MM.1S (cell line): ENCODE measurements around the gene CRYBB2.
"Not testable (repeated sequence)": the region's sequence is repeated elsewhere in the genome, so short reads cannot be mapped to it uniquely, and the experiment has no call there.

Source experiments
- DNase-seq: peaks from one replicate; pipeline ENCODE4 v3.0.0-alpha.2; 2015
- H2AFZ ChIP-seq: fragments of 300-600 bp; sonication (generic); 2 replicates; pipeline ENCODE4 v1.6.0; 2016; ENCODE audit warnings: antibody characterized with exemption, low read length
- H3F3A ChIP-seq: fragments of 300-600 bp; sonication (generic); 2 replicates; pipeline ENCODE4 v1.6.1; 2016; ENCODE audit warnings: mild to moderate bottlenecking, antibody characterized with exemption, low read length, moderate library complexity, mixed read lengths; ENCODE audit not compliant: insufficient read depth
- H3K27ac ChIP-seq: fragments of 300-600 bp; sonication (generic); 2 replicates; pipeline ENCODE4 v1.5.1; 2016; ENCODE audit warnings: mild to moderate bottlenecking, low read length
- H3K27me3 ChIP-seq: fragments of 300-600 bp; sonication (generic); replicated peaks from 2 replicates; pipeline ENCODE4 v1.6.0; 2016; ENCODE audit warnings: low read length; ENCODE audit not compliant: insufficient read depth
- H3K36me3 ChIP-seq: fragments of 300-600 bp; sonication (generic); replicated peaks from 2 replicates; pipeline ENCODE4 v1.6.1; 2016; ENCODE audit warnings: mild to moderate bottlenecking, low read length, mixed read lengths; ENCODE audit not compliant: insufficient read depth
- H3K4me1 ChIP-seq: fragments of 300-600 bp; sonication (generic); 2 replicates; pipeline ENCODE4 v1.6.1; 2016; ENCODE audit warnings: low read length, mixed read lengths
- H3K4me2 ChIP-seq: fragments of 300-600 bp; sonication (generic); 2 replicates; pipeline ENCODE4 v1.6.0; 2016; ENCODE audit warnings: low read depth, low read length
- H3K4me3 ChIP-seq: fragments of 300-600 bp; sonication (generic); 2 replicates; pipeline ENCODE4 v1.5.1; 2016; ENCODE audit warnings: low read length, mixed read lengths
- H3K79me2 ChIP-seq: fragments of 300-600 bp; sonication (generic); 2 replicates; pipeline ENCODE4 v1.6.1; 2016; ENCODE audit warnings: mixed run types, low read length, mixed read lengths
- H3K9ac ChIP-seq: fragments of 300-600 bp; sonication (generic); 2 replicates; pipeline ENCODE4 v1.6.1; 2016; ENCODE audit warnings: low read length, mixed read lengths
- H3K9me2 ChIP-seq: fragments of 300-600 bp; sonication (generic); replicated peaks from 2 replicates; pipeline ENCODE4 v1.6.1; 2016; ENCODE audit warnings: mild to moderate bottlenecking, low read length, mixed read lengths; ENCODE audit not compliant: insufficient read depth
- H3K9me3 ChIP-seq: fragments of 300-600 bp; sonication (generic); replicated peaks from 2 replicates; pipeline ENCODE4 v1.6.1; 2016; ENCODE audit warnings: mild to moderate bottlenecking, low read length, mixed read lengths; ENCODE audit not compliant: insufficient read depth
- H4K20me1 ChIP-seq: fragments of 300-600 bp; sonication (generic); 2 replicates; pipeline ENCODE4 v1.6.1; 2016; ENCODE audit warnings: mild to moderate bottlenecking, low read length, moderate library complexity, mixed read lengths; ENCODE audit not compliant: insufficient read depth
- EZH2 ChIP-seq: fragments of 300-600 bp; sonication (generic); optimal IDR thresholded peaks from 2 replicates; pipeline ENCODE3; 2017; ENCODE audit warnings: low read depth, mild to moderate bottlenecking, antibody characterized with exemption, low read length, mixed read lengths
- EZH2phosphoT487 ChIP-seq: fragments of 300-600 bp; sonication (generic); IDR thresholded peaks from 2 replicates; pipeline ENCODE4 v1.6.1; 2018; ENCODE audit warnings: antibody characterized with exemption, low read length
- TF ChIP-seq, protein P1 (sequence below): fragments of 300-600 bp; sonication (generic); IDR thresholded peaks from 2 replicates; pipeline ENCODE4 v1.5.1; 2016; ENCODE audit warnings: antibody characterized with exemption, low read length, mixed read lengths

The CRYBB2 gene

DNA sequence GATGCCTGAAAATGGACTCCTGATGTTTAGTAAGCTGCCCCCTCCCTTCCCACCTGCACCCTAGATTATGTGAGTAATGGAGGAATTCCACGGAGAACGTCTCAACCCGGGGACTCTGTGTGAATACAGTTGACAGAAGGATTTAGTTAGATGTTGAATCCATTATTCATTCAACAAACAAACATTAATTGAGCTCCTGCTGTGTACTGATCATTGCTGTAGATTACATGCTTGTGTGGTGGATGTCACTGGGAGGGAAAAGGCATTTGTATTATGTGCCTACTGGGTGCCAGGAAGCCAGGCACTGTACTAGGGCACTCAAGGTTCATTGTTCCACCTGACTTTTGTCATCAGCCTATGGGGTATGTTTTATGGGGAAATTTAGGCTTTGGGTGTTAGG, 42.6 kb upstream of the CRYBB2 start:
- Histone ChIP-seq H2AFZ (no peak overlapping the region), H3K4me3 (no peak overlapping the region), H3K27me3 (peaks cover 33% of the 10 kb centered on the region), H3K4me1 (no peaks in the 10 kb centered on the region), H3K9me3 (no peaks in the 10 kb centered on the region), H3K4me2 (no peak overlapping the region), H3K9me2 (no peaks in the 10 kb centered on the region), H3K36me3 (no peaks in the 10 kb centered on the region), H3F3A (no peaks in the 10 kb centered on the region), H3K27ac (no peak overlapping the region), H3K9ac (no peak overlapping the region), H4K20me1 (no peaks in the 10 kb centered on the region), H3K79me2 (no peaks in the 10 kb centered on the region)
- DNase-seq = no peak
- no peak for TF ChIP-seq EZH2
- TF ChIP-seq, protein P1, sequence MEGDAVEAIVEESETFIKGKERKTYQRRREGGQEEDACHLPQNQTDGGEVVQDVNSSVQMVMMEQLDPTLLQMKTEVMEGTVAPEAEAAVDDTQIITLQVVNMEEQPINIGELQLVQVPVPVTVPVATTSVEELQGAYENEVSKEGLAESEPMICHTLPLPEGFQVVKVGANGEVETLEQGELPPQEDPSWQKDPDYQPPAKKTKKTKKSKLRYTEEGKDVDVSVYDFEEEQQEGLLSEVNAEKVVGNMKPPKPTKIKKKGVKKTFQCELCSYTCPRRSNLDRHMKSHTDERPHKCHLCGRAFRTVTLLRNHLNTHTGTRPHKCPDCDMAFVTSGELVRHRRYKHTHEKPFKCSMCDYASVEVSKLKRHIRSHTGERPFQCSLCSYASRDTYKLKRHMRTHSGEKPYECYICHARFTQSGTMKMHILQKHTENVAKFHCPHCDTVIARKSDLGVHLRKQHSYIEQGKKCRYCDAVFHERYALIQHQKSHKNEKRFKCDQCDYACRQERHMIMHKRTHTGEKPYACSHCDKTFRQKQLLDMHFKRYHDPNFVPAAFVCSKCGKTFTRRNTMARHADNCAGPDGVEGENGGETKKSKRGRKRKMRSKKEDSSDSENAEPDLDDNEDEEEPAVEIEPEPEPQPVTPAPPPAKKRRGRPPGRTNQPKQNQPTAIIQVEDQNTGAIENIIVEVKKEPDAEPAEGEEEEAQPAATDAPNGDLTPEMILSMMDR = no peak
- no peak for TF ChIP-seq EZH2phosphoT487

DNA sequence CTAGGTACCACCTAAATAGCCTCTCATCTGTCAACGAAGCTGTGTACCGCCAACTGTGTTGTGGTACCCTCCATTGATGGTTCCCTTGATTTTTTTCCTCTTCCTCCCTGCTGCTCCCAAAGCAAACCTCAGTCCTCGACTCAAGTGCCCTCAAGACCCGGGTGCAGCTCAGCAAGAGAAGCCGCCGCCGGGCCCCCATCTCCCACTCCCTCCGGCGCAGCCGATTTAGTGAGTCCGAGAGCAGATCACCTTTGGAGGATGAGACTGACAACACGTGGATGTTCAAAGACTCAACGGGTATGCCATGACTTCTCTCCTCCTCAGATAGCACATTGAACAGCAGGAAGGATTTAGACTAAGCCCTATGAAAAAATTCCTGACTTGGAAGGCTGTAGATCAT, 42.2 kb upstream of the CRYBB2 start:
- TF ChIP-seq EZH2phosphoT487 (no peak), EZH2 (no peak)
- TF ChIP-seq, protein P1 = no peak
- no peaks in the 10 kb centered on the region for H3F3A ChIP-seq
- H3K36me3 ChIP-seq = no peaks in the 10 kb centered on the region
- no peak overlapping the region for H3K4me3 ChIP-seq
- H3K27ac ChIP-seq = no peak overlapping the region
- no peak overlapping the region for H3K4me2 ChIP-seq
- no peaks in the 10 kb centered on the region for H4K20me1 ChIP-seq
- peaks cover 35% of the 10 kb centered on the region for H3K27me3 ChIP-seq
- no peaks in the 10 kb centered on the region for H3K9me2 ChIP-seq
- DNase-seq = no peak
- no peaks in the 10 kb centered on the region for H3K79me2 ChIP-seq
- no peaks in the 10 kb centered on the region for H3K9me3 ChIP-seq
- no peak overlapping the region for H2AFZ ChIP-seq
- H3K4me1 ChIP-seq = no peaks in the 10 kb centered on the region
- no peak overlapping the region for H3K9ac ChIP-seq

DNA sequence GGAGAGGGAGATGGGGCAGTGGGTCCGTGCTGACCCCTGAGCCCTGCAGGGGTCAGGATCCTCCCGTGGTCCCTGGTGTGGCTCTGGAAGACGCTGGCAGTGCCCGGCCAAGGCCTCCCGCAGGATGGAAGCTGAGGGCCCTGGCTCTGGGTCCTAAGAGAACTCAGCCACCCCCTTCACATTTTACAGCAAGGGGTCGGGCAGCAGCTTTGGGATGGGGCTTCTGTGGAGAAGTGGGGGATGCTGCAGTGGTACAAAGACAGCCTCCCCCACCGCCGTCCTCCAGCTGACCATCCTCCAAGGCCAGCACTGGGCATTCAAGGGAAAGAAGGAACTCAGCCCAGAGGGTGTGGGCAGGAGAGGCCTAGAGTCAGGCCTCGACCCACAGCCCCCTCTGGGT, 41.5 kb upstream of the CRYBB2 start:
- H3K4me2 ChIP-seq = no peak overlapping the region
- H3K36me3 ChIP-seq = no peaks in the 10 kb centered on the region
- no peak overlapping the region for H3K4me3 ChIP-seq
- no peaks in the 10 kb centered on the region for H3F3A ChIP-seq
- H3K9ac ChIP-seq = no peak overlapping the region
- no peak overlapping the region for H2AFZ ChIP-seq
- DNase-seq = no peak
- H3K4me1 ChIP-seq = no peaks in the 10 kb centered on the region
- H4K20me1 ChIP-seq = no peaks in the 10 kb centered on the region
- peaks cover 42% of the 10 kb centered on the region for H3K27me3 ChIP-seq
- no peaks in the 10 kb centered on the region for H3K9me3 ChIP-seq
- H3K79me2 ChIP-seq = no peaks in the 10 kb centered on the region
- H3K27ac ChIP-seq = no peak overlapping the region
- H3K9me2 ChIP-seq = no peaks in the 10 kb centered on the region
- no peak for TF ChIP-seq EZH2
- TF ChIP-seq, protein P1 = no peak
- TF ChIP-seq EZH2phosphoT487 = no peak

DNA sequence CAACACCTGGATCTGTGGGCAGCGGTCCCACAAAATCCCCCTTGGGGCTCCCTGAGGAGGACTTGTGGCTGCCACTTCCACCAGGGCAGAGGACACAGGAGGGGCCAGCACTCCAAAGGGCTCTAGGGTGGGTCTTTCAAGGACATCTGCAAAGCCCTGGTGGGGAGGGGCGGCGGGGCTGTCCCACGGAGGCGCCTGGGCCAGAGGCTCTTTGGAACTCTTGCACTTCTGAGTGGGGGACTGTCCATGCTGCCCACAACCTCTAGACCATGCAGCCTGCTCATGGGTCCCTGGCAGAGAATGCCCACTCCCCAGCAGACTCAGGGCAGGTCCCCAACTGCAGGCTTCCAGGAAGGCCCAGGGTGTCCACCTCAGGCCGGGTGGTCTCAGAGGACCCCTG, 41.1 kb upstream of the CRYBB2 start:
- not testable (repeated sequence) for H3K9me2 ChIP-seq, H3K79me2 ChIP-seq, H3K36me3 ChIP-seq, H3K27ac ChIP-seq, H3K9me3 ChIP-seq, H3F3A ChIP-seq, H3K4me1 ChIP-seq, H3K9ac ChIP-seq, DNase-seq, H4K20me1 ChIP-seq, H2AFZ ChIP-seq, H3K4me2 ChIP-seq, H3K4me3 ChIP-seq
- H3K27me3 ChIP-seq = peaks cover 42% of the 10 kb centered on the region

DNA sequence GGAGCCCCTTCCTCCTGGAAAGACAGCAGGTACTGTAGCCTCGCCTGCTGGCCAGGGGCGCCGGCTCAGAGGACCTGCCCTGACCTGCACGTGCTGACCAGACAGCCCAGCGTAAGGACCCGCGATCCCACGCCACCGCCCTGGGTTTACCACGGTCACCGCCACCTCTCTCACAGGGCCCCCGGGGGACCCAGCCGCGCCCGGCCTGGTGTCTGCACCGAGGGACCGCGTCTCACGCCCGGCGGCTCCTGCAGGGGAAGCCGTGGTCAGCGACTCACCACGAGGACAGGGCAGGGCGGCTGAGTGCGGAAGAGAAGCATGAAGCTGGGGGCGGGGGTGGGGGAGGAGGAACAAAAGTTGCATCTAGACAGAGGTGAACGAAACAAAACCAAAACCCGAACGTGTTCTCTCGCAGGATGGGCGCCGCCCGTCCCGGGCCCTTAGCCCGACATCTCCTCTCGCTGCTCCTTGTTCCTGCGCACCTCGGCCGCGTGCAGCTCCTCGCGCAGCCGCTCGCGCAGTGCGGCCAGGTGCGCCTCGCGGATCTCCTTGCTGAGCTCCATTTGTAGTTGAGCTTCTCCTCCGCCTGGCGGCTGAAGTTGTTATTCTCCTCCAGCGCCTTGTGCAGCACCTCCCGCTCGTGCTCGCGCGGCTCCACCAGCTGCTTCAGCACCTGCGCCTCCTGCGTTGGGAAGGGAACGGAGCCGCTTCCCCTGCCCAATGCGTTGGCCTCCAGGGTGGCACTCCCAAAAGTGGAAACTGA, 40.4 kb upstream of the CRYBB2 start:
- not testable (repeated sequence) for H3K9me3 ChIP-seq, H3K9me2 ChIP-seq, H3K4me1 ChIP-seq, H3K27ac ChIP-seq, H3K36me3 ChIP-seq, DNase-seq, H2AFZ ChIP-seq, H3K4me2 ChIP-seq, H3K9ac ChIP-seq, H3K4me3 ChIP-seq, H4K20me1 ChIP-seq, H3F3A ChIP-seq, H3K79me2 ChIP-seq
- H3K27me3 ChIP-seq = peaks cover 41% of the 10 kb centered on the region
